ENCODE results near the gene FARS2. TPM values are rescaled to one million over a fixed set of nuclear protein-coding genes. Genes with fewer than 3 reads are reported as not detected.

Gene FARS2
- total and polyA plus RNA-seq, 2 of the 13 experiments (the other 11 are each of a cell fraction or from before 2014, with no cell fraction given): 15.4 to 26.0 TPM

DNA sequence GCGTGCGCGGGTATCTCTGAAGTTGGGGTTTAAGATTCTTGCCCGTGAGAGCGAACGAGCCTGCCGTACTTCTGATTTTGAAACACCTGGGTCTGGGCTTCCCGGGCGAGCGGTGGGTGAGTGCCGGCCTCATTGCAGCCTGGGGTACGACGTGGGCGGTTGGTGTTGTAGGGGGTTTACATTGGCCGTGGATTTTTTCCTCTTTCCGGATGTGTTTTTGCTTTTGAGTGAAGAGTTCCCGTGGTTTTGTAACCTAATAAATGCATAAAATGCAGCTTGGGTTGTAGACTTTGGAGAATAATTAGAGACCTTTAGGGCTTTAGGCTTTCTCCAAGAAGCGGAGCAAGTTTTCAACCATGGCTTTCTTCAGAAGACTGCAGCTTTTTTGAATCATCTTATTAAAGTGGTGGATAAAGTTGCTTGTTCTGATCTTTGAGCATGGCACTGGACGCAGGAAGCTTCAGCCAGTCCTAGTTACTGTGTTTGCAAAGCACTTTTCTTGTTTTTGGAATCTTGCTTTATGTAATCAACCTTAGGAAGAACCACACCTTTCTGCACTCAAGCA, 314 bp downstream of the FARS2 start (continued):
- TF ChIP-seq, protein P1, sequence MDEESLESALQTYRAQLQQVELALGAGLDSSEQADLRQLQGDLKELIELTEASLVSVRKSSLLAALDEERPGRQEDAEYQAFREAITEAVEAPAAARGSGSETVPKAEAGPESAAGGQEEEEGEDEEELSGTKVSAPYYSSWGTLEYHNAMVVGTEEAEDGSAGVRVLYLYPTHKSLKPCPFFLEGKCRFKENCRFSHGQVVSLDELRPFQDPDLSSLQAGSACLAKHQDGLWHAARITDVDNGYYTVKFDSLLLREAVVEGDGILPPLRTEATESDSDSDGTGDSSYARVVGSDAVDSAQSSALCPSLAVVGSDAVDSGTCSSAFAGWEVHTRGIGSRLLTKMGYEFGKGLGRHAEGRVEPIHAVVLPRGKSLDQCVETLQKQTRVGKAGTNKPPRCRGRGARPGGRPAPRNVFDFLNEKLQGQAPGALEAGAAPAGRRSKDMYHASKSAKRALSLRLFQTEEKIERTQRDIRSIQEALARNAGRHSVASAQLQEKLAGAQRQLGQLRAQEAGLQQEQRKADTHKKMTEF (CRISPR knock-in tag; IDR thresholded peaks at IDR 0.05): no peak
- TF ChIP-seq, protein P2, sequence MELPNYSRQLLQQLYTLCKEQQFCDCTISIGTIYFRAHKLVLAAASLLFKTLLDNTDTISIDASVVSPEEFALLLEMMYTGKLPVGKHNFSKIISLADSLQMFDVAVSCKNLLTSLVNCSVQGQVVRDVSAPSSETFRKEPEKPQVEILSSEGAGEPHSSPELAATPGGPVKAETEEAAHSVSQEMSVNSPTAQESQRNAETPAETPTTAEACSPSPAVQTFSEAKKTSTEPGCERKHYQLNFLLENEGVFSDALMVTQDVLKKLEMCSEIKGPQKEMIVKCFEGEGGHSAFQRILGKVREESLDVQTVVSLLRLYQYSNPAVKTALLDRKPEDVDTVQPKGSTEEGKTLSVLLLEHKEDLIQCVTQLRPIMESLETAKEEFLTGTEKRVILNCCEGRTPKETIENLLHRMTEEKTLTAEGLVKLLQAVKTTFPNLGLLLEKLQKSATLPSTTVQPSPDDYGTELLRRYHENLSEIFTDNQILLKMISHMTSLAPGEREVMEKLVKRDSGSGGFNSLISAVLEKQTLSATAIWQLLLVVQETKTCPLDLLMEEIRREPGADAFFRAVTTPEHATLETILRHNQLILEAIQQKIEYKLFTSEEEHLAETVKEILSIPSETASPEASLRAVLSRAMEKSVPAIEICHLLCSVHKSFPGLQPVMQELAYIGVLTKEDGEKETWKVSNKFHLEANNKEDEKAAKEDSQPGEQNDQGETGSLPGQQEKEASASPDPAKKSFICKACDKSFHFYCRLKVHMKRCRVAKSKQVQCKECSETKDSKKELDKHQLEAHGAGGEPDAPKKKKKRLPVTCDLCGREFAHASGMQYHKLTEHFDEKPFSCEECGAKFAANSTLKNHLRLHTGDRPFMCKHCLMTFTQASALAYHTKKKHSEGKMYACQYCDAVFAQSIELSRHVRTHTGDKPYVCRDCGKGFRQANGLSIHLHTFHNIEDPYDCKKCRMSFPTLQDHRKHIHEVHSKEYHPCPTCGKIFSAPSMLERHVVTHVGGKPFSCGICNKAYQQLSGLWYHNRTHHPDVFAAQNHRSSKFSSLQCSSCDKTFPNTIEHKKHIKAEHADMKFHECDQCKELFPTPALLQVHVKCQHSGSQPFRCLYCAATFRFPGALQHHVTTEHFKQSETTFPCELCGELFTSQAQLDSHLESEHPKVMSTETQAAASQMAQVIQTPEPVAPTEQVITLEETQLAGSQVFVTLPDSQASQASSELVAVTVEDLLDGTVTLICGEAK (IDR thresholded peaks at IDR 0.05): no peak
- TF ChIP-seq, protein P2 (CRISPR knock-in tag; IDR thresholded peaks at IDR 0.05): no peak; the same call in 1 of the 2 replicates
- TF ChIP-seq AHR (CRISPR knock-in tag; IDR thresholded peaks at IDR 0.05): no peak
- TF ChIP-seq PRMT3 (CRISPR knock-in tag; IDR thresholded peaks at IDR 0.05; ENCODE audit: borderline replicate concordance, low read depth): no peak
- peak; percentile 93; the same call in 1 of the 2 replicates for TF ChIP-seq KMT2A (CRISPR knock-in tag; IDR thresholded peaks at IDR 0.05)
- TF ChIP-seq KLF12 (CRISPR knock-in tag; IDR thresholded peaks at IDR 0.05; ENCODE audit: borderline replicate concordance): no peak
- TF ChIP-seq, protein P3, sequence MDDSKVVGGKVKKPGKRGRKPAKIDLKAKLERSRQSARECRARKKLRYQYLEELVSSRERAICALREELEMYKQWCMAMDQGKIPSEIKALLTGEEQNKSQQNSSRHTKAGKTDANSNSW (CRISPR knock-in tag; IDR thresholded peaks at IDR 0.05; ENCODE audit: borderline replicate concordance): no peak
- TF ChIP-seq SRSF1 (optimal IDR thresholded peaks at IDR 0.05; ENCODE audit: low read depth, low read length): no peak
- no peak; the same call in 1 of the 2 replicates for TF ChIP-seq ZNF501 (CRISPR knock-in tag; IDR thresholded peaks at IDR 0.05)
- TF ChIP-seq CHD4 (IDR thresholded peaks at IDR 0.05; ENCODE audit: borderline replicate concordance, low read length): no peak
- TF ChIP-seq ZSCAN31 (CRISPR knock-in tag; IDR thresholded peaks at IDR 0.05; ENCODE audit: low read depth): no peak
- TF ChIP-seq ZNF296 (CRISPR knock-in tag; conservative IDR thresholded peaks at IDR 0.05): no peak
- no peak for TF ChIP-seq ZBTB38 (CRISPR knock-in tag; IDR thresholded peaks at IDR 0.05)
- no peak for TF ChIP-seq DNMT3B (CRISPR knock-in tag; conservative IDR thresholded peaks at IDR 0.05)
- TF ChIP-seq, protein P4, sequence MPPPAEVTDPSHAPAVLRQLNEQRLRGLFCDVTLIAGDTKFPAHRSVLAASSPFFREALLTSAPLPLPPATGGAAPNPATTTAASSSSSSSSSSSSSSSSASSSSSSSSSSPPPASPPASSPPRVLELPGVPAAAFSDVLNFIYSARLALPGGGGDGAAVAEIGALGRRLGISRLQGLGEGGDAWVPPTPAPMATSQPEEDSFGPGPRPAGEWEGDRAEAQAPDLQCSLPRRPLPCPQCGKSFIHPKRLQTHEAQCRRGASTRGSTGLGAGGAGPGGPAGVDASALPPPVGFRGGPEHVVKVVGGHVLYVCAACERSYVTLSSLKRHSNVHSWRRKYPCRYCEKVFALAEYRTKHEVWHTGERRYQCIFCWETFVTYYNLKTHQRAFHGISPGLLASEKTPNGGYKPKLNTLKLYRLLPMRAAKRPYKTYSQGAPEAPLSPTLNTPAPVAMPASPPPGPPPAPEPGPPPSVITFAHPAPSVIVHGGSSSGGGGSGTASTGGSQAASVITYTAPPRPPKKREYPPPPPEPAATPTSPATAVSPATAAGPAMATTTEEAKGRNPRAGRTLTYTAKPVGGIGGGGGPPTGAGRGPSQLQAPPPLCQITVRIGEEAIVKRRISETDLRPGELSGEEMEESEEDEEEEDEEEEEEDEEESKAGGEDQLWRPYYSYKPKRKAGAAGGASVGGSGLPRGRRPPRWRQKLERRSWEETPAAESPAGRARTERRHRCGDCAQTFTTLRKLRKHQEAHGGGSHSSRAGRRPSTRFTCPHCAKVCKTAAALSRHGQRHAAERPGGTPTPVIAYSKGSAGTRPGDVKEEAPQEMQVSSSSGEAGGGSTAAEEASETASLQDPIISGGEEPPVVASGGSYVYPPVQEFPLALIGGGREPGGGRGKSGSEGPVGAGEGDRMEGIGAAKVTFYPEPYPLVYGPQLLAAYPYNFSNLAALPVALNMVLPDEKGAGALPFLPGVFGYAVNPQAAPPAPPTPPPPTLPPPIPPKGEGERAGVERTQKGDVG (CRISPR knock-in tag; IDR thresholded peaks at IDR 0.05; ENCODE audit: borderline replicate concordance): no peak

All from HepG2 (cell line).